Brain pericyte (primary cell): ENCODE data around the gene PARN.
"Not testable (repeated sequence)": the region's sequence is repeated elsewhere in the genome, so short reads cannot be mapped to it uniquely, and the experiment has no call there.

Experiments
- DNase-seq: peaks from one replicate; pipeline ENCODE4 v3.0.0-alpha.2; 2012; ENCODE audit warnings: low read depth, low spot score

Gene PARN

GRCh38 chr16:14400978-14401710 lies 228.9 kb downstream of the PARN start:
- DNase-seq: not testable (repeated sequence)

- DNase-seq: no peak
Observed at GRCh38 chr16:14400285-14400977, 229.6 kb downstream of the PARN start.

GRCh38 chr16:14399378-14400284 lies 230.4 kb downstream of the PARN start:
- DNase-seq: peak; percentile 37

- DNase-seq: no peak
Observed at GRCh38 chr16:14398014-14398717, 231.9 kb downstream of the PARN start.

GRCh38 chr16:14395710-14396304 lies 234.3 kb downstream of the PARN start:
- not testable (repeated sequence) for DNase-seq

- DNase-seq: no peak
Observed at GRCh38 chr16:14394834-14395233, 235.2 kb downstream of the PARN start.

GRCh38 chr16:14392960-14393359 lies 237.1 kb downstream of the PARN start:
- DNase-seq: no peak

GRCh38 chr16:14389359-14389758 lies 240.7 kb downstream of the PARN start:
- DNase-seq: no peak

GRCh38 chr16:14388243-14388642 lies 241.8 kb downstream of the PARN start:
- DNase-seq: no peak

GRCh38 chr16:14386115-14386514 lies 243.9 kb downstream of the PARN start:
- no peak for DNase-seq
